Neural crest cell (in vitro differentiated cells): Measurements from ENCODE around the gene ACO2. TPM values are rescaled to one million over a fixed set of nuclear protein-coding genes. Genes with fewer than 3 reads are reported as not detected.
A peak's percentile ranks its signal among the peaks of the same experiment; 100 is the strongest.

Source experiments
- DNase-seq: peaks from one replicate; pipeline ENCODE4 v3.0.0; 2021; ENCODE audit warnings: low read depth, mixed read lengths, low spot score
- H3K27ac Mint-ChIP-seq: one replicate; pipeline ENCODE4 v1.8.0; 2021; ENCODE audit warnings: mild to moderate bottlenecking, mixed read lengths; ENCODE audit not compliant: unreplicated experiment
- H3K27me3 Mint-ChIP-seq: 2 replicates; pipeline ENCODE4 v1.8.0; 2021; ENCODE audit warnings: low read depth, mild to moderate bottlenecking, mixed read lengths
- H3K36me3 Mint-ChIP-seq: 2 replicates; pipeline ENCODE4 v1.8.0; 2021; ENCODE audit warnings: low read depth, mild to moderate bottlenecking, mixed read lengths
- H3K4me1 Mint-ChIP-seq: 2 replicates; pipeline ENCODE4 v1.8.0; 2021; ENCODE audit warnings: mixed read lengths
- H3K4me3 Mint-ChIP-seq: one replicate; pipeline ENCODE4 v1.8.0; 2021; ENCODE audit warnings: mild to moderate bottlenecking, mixed read lengths
- H3K9me3 Mint-ChIP-seq: 2 replicates; pipeline ENCODE4 v1.8.0; 2021; ENCODE audit warnings: mixed read lengths
- CTCF ChIP-seq: fragments of 200-600 bp; sonication (generic); conservative IDR thresholded peaks from 2 replicates; pipeline ENCODE4 v1.5.0; 2021; ENCODE audit warnings: antibody characterized with exemption, mild to moderate bottlenecking
- total RNA-seq: library from RNA; stranded (reverse); gene quantifications from 2 replicates; pipeline ENCODE4 v1.2.1, GENCODE V29; 2021

The ACO2 gene
- total RNA-seq, 1 donor from 2014 or later = 80.6 TPM

GRCh38 chr22:41540365-41540764 lies 71.4 kb downstream of the ACO2 start:
- H3K9me3 Mint-ChIP-seq = no peaks in the 10 kb centered on the region
- H3K4me3 Mint-ChIP-seq = peak overlapping the region; percentile 80
- H3K27ac Mint-ChIP-seq = no peak overlapping the region
- DNase-seq = no peak
- no peak for TF ChIP-seq CTCF
- peaks cover 36% of the 10 kb centered on the region for H3K4me1 Mint-ChIP-seq
- H3K36me3 Mint-ChIP-seq = peaks cover 4% of the 10 kb centered on the region
- no peaks in the 10 kb centered on the region for H3K27me3 Mint-ChIP-seq

GRCh38 chr22:41541484-41541883 lies 72.6 kb downstream of the ACO2 start:
- H3K9me3 Mint-ChIP-seq = no peaks in the 10 kb centered on the region
- H3K36me3 Mint-ChIP-seq = peaks cover 4% of the 10 kb centered on the region
- no peak overlapping the region for H3K27ac Mint-ChIP-seq
- TF ChIP-seq CTCF = no peak
- no peak for DNase-seq
- H3K27me3 Mint-ChIP-seq = no peaks in the 10 kb centered on the region
- H3K4me3 Mint-ChIP-seq = peak overlapping the region; percentile 80
- peaks cover 41% of the 10 kb centered on the region for H3K4me1 Mint-ChIP-seq

- H3K36me3 Mint-ChIP-seq = peaks cover 4% of the 10 kb centered on the region
- no peak for TF ChIP-seq CTCF
- H3K4me1 Mint-ChIP-seq = peaks cover 41% of the 10 kb centered on the region
- no peak overlapping the region for H3K27ac Mint-ChIP-seq
- DNase-seq = no peak
- H3K27me3 Mint-ChIP-seq = no peaks in the 10 kb centered on the region
- peak overlapping the region; percentile 88 for H3K4me3 Mint-ChIP-seq
- no peaks in the 10 kb centered on the region for H3K9me3 Mint-ChIP-seq
Observed at GRCh38 chr22:41542224-41542623, 73.3 kb downstream of the ACO2 start.

GRCh38 chr22:41543854-41544670 lies 75.1 kb downstream of the ACO2 start, which contains the start of gene POLR3H:
POLR3H (minus strand) TSS chr22:41544470; CDS start chr22:41544101, 369 bp downstream.
- H3K27me3 Mint-ChIP-seq = no peaks in the 10 kb centered on the region
- peak within 1 kb of the TSS; percentile 96 for H3K4me3 Mint-ChIP-seq
- peak within 1 kb of the TSS; percentile 79 for H3K27ac Mint-ChIP-seq
- H3K36me3 Mint-ChIP-seq = peaks cover 4% of the 10 kb centered on the region
- TF ChIP-seq CTCF = peak; percentile 64
- H3K9me3 Mint-ChIP-seq = no peaks in the 10 kb centered on the region
- peaks cover 41% of the 10 kb centered on the region for H3K4me1 Mint-ChIP-seq
- peak; percentile 97 for DNase-seq

- TF ChIP-seq CTCF = no peak
- H3K4me1 Mint-ChIP-seq = peaks cover 45% of the 10 kb centered on the region
- H3K36me3 Mint-ChIP-seq = peaks cover 4% of the 10 kb centered on the region
- H3K4me3 Mint-ChIP-seq = peak overlapping the region; percentile 96
- no peaks in the 10 kb centered on the region for H3K27me3 Mint-ChIP-seq
- no peak for DNase-seq
- H3K9me3 Mint-ChIP-seq = no peaks in the 10 kb centered on the region
- peak overlapping the region; percentile 79 for H3K27ac Mint-ChIP-seq
Observed at GRCh38 chr22:41544671-41545476, 76.0 kb downstream of the ACO2 start.
